Fibroblast of lung (primary cell): ENCODE measurements around the gene HSP90B1. TPM values are rescaled to one million over a fixed set of nuclear protein-coding genes. Genes with fewer than 3 reads are reported as not detected.

Source experiments
- DNase-seq, 2 donors: peaks; one replicate each; pipeline versions ENCODE4 v3.0.0 to v3.0.0-alpha.2; 2010; ENCODE audit warnings: low read depth in 2 of 2
- H2AFZ ChIP-seq: 2 replicates; pipeline ENCODE4 v1.5.1; 2012; ENCODE audit warnings: low read length, control low read depth, inconsistent platforms
- H3K27ac ChIP-seq: 2 replicates; pipeline ENCODE4 v1.5.1; 2011; ENCODE audit warnings: low read length, control low read depth; ENCODE audit not compliant: insufficient read depth
- H3K27me3 ChIP-seq: 2 replicates; pipeline ENCODE4 v1.5.1; 2011; ENCODE audit warnings: mild to moderate bottlenecking, low read length; ENCODE audit not compliant: control insufficient read depth, insufficient read depth
- H3K36me3 ChIP-seq: 2 replicates; pipeline ENCODE4 v1.5.1; 2011; ENCODE audit warnings: low read length; ENCODE audit not compliant: control insufficient read depth, insufficient read depth
- H3K4me1 ChIP-seq: 2 replicates; pipeline ENCODE4 v1.5.1; 2011; ENCODE audit warnings: low read length; ENCODE audit not compliant: control insufficient read depth, insufficient read depth; ENCODE audit errors: extremely low read depth
- H3K4me2 ChIP-seq: 2 replicates; pipeline ENCODE4 v1.5.1; 2011; ENCODE audit warnings: low read length, control low read depth; ENCODE audit not compliant: insufficient read depth; ENCODE audit errors: extremely low read depth
- H3K4me3 ChIP-seq, 4 experiments: fragments of 200-600 bp in 1 of 4; sonication (generic) in 1 of 4; replicated peaks in 1 of 4; 2 replicates each; pipeline ENCODE4 v1.5.1; 2011 to 2016; ENCODE audit warnings: low read length in 4 of 4, low read depth in 3 of 4, mild to moderate bottlenecking in 3 of 4, control low read depth in 2 of 4, inconsistent platforms in 1 of 4, mixed read lengths in 1 of 4; ENCODE audit not compliant: insufficient read depth in 1 of 4; ENCODE audit errors: control extremely low read depth in 1 of 4
- H3K79me2 ChIP-seq: 2 replicates; pipeline ENCODE4 v1.5.1; 2012; ENCODE audit warnings: mild to moderate bottlenecking, low read length, inconsistent platforms; ENCODE audit not compliant: control insufficient read depth, insufficient read depth
- H3K9ac ChIP-seq: 2 replicates; pipeline ENCODE4 v1.5.1; 2011; ENCODE audit warnings: mild to moderate bottlenecking, low read length, control low read depth; ENCODE audit not compliant: insufficient read depth
- H3K9me3 ChIP-seq: 2 replicates; pipeline ENCODE4 v1.5.1; 2012; ENCODE audit warnings: low read depth, low read length; ENCODE audit not compliant: control insufficient read depth, insufficient read depth
- H4K20me1 ChIP-seq: 2 replicates; pipeline ENCODE4 v1.5.1; 2011; ENCODE audit warnings: low read length; ENCODE audit not compliant: control insufficient read depth, insufficient read depth; ENCODE audit errors: extremely low read depth
- CTCF ChIP-seq, 2 donors: IDR thresholded peaks in 1 of 2; conservative IDR thresholded peaks in 1 of 2; 1 replicate in 1 of 2; 2 replicates in 1 of 2; pipeline ENCODE4 v1.5.1; 2011 to 2012; ENCODE audit warnings: low read length in 2 of 2, control low read depth in 1 of 2, inconsistent platforms in 1 of 2, low read depth in 1 of 2, mild to moderate bottlenecking in 1 of 2
- EZH2 ChIP-seq: IDR thresholded peaks from 2 replicates; pipeline ENCODE4 v1.5.1; 2012; ENCODE audit warnings: low read length, control low read depth, mild to moderate bottlenecking; ENCODE audit errors: missing control alignments
- polyA plus RNA-seq, 2 donors: library from polyadenylated mRNA; depleted of rRNA in 1 of 2; stranded (reverse) in 1 of 2; unstranded in 1 of 2; fragments of >200 nt; gene quantifications; 2 replicates each; pipeline ENCODE4 v1.2.1, GENCODE V29; 2011 to 2012; ENCODE audit warnings: missing spikeins in 1 of 2
- total RNA-seq: library from RNA; depleted of rRNA; stranded (reverse); fragments of >200 nt; gene quantifications from 2 replicates; pipeline ENCODE4 v1.2.1, GENCODE V29; 2014

Gene HSP90B1
- total and polyA plus RNA-seq, 2 donors (not counting 1 experiment from before 2014, with no cell fraction given): 983 to 1,015 TPM

DNA sequence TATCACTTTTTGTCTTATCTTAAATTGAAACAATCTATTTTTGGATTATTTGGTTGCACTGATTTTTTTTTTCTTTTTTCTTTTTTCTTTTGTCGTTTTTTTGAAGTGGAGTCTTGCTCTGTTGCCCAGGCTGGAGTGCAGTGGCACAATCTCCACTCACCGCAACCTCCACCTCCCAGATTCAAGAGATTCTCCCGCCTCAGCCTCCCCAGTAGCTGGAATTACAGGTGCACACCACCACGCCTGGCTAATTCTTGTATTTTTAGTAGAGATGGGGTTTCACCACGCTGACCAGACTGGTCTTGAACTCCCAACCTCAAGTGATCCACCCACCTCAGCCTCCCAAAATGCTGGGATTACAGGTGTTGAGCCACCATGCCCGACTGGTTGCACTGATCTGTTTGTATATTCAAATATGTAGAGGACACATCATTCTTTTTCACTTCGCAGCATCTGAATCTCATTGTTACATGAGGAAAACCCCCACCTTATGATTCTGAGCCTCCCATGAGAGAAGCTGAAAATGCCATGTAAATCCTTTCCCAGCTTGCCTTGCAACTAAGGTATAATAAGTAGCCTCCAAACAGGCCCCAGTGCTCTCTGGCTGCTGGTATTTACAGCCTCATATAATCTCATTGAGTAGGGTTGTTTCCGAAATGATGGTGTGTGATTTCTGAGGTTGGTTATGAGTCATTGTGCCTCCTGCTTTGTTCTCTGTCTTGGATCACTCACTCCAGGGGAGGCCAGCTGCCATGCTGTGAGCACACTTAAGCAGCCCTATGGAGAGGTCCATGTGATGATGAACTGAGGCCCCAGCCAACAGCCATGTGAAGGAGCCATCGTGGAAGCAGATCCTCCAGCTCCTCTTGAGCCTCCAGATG lies 5.2 kb upstream of the HSP90B1 start:
- Histone ChIP-seq H3K27me3 (no peaks in the 10 kb centered on the region), H3K4me3 (no peak overlapping the region), H3K4me1 (no peaks in the 10 kb centered on the region), H3K9me3 (no peaks in the 10 kb centered on the region), H3K79me2 (no peaks in the 10 kb centered on the region), H3K27ac (no peak overlapping the region), H3K9ac (no peak overlapping the region), H4K20me1 (no peaks in the 10 kb centered on the region), H2AFZ (peak overlapping the region; percentile 19), H3K36me3 (no peaks in the 10 kb centered on the region), H3K4me2 (no peak overlapping the region)
- TF ChIP-seq EZH2 (no peak), CTCF (conservative IDR thresholded peaks at IDR 0.05 in 1 of 2, IDR thresholded peaks at IDR 0.05 in 1 of 2; ENCODE audit: low read depth in 1 of 2, low read length in 2 of 2) (no peak)
- peak; percentile 59 to 87 for DNase-seq

DNA sequence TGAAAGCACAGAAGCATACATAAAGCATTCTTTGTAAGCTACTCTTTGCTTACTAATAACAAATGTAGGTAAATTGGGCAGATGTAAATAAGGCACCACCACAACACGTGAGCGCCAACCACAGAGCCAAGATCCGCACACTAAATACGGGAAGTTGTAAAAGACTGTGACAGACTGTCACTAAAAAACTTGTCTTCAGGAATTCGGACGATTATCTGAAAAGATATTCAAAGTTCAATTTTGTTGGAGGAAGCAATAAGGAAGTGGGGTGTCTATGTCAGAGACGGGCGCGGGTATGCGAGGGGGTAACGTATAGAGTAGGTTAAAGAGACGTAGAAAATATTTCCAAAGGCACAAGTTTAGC lies 1.5 kb upstream of the HSP90B1 start:
- Histone ChIP-seq H3K36me3 (peaks cover 6% of the 10 kb centered on the region), H3K4me3 (peak overlapping the region; percentile 51 to 83 (median 64)), H3K27ac (peak overlapping the region; percentile 89), H2AFZ (peak overlapping the region; percentile 89), H3K9me3 (no peaks in the 10 kb centered on the region), H3K27me3 (no peaks in the 10 kb centered on the region), H4K20me1 (no peaks in the 10 kb centered on the region), H3K79me2 (peaks cover 34% of the 10 kb centered on the region), H3K4me1 (peaks cover 3% of the 10 kb centered on the region), H3K4me2 (peak overlapping the region; percentile 89), H3K9ac (no peak overlapping the region)
- no peak for DNase-seq
- TF ChIP-seq CTCF (conservative IDR thresholded peaks at IDR 0.05 in 1 of 2, IDR thresholded peaks at IDR 0.05 in 1 of 2; ENCODE audit: low read depth in 1 of 2, low read length in 2 of 2) (no peak), EZH2 (no peak)

DNA sequence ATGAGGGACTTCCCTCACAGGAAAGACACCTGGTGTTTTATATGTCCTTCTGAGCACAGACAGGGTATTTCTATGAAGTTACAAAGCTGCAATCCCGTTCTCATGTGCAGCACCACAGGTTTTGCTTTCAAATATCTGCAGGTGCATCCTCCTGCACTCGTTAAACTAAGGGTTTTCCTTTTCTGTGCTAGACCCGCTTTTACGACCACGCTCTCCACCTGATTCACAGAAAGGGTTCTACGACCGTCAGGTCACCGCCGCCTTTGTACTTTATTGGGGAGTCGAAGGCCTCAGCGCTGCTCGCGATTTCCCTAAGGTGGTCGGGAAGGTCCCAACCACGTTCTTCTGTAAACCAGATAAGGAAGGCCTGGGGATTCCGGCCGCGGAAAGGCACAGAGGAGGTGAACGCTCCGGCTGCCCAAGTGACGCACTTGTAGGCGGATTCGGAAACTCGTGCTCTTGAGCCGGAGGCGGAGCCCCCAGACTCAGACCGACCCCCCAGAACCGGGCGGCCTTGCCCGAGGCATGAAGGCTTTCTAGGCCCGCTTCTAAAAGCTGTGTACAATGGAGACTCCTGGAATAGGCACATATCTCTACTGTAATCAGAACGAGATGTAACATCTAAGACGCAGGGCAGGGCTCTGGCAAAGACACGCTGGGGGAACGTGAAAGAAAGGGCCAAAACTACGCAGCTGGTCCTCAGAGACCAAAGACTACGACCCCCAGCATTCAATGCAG lies 995 bp upstream of the HSP90B1 start:
- H2AFZ ChIP-seq: peak overlapping the region; percentile 89
- peak overlapping the region; percentile 68 for H3K9ac ChIP-seq
- DNase-seq: peak; percentile 91 to 94
- H3K9me3 ChIP-seq: no peaks in the 10 kb centered on the region
- H4K20me1 ChIP-seq: no peaks in the 10 kb centered on the region
- TF ChIP-seq EZH2 (no peak), CTCF (conservative IDR thresholded peaks at IDR 0.05 in 1 of 2, IDR thresholded peaks at IDR 0.05 in 1 of 2; ENCODE audit: low read depth in 1 of 2, low read length in 2 of 2) (no peak)
- peaks cover 3% of the 10 kb centered on the region for H3K4me1 ChIP-seq
- H3K4me2 ChIP-seq: peak overlapping the region; percentile 89
- no peaks in the 10 kb centered on the region for H3K27me3 ChIP-seq
- peaks cover 6% of the 10 kb centered on the region for H3K36me3 ChIP-seq
- H3K4me3 ChIP-seq: peak overlapping the region; percentile 51 to 83 (median 64)
- H3K27ac ChIP-seq: peak overlapping the region; percentile 89
- H3K79me2 ChIP-seq: peaks cover 40% of the 10 kb centered on the region
